ENCODE data around the gene MARCO. TPM values are rescaled to one million over a fixed set of nuclear protein-coding genes. Genes with fewer than 3 reads are reported as not detected.

Gene MARCO
- total and polyA plus RNA-seq, 3 donors from 2014 or later = 0.55 to 16.0 (median 0.74) TPM

DNA sequence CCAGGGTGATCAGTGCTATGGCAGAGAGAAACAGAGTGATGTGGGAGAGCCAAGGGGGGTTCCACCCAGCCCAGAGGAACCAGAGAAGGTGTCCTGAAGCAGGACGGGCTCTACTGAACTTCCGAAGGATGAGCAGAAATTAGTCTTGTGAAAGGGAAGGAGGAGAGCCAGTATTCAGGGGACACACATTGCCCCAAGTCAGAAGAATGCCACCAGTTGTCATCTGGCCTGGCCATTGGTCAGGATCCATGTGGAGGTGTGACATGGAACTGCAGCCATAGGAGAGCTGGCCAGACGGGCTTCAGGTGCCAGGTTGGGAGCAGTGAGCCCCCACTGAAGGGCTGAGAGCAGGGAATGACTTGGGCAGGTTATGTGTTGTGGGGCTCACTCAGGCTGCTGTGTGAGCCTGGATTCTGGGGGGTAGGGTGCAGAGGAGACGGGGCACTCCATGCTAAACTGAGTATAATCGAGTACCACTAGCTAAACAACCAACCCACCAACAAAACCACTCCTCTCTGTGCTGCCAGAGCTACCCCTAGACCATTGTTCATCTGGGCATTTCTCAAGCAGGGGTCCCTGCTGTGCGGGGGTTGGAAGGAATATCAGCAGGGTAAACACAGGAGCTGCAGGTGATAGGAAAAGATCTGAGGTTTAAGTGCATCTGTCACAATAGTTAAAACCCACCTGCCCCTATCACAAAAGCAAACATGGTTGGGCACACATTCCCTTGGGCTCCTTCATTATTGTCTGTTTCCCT, 25.3 kb downstream of the MARCO start:
- no peak for DNase-seq
- H3K27ac ChIP-seq = no peak overlapping the region
- 73 to 83% methylated on average over 6 of the region's 6 CpGs for WGBS, 2 donors
- H3K4me3 ChIP-seq = no peak overlapping the region
- no peaks in the 10 kb centered on the region for H3K9me3 ChIP-seq
- no peaks in the 10 kb centered on the region for H3K36me3 ChIP-seq (ENCODE audit: low read depth, missing control alignments)
- H3K27me3 ChIP-seq = no peaks in the 10 kb centered on the region
- no peaks in the 10 kb centered on the region for H3K4me1 ChIP-seq
- intact Hi-C loops (cut with DNase I; ENCODE audit: low total_unique reads) = no loop called here
- TF ChIP-seq POLR2A (IDR thresholded peaks at IDR 0.05) = no peak
- TF ChIP-seq, protein P1, sequence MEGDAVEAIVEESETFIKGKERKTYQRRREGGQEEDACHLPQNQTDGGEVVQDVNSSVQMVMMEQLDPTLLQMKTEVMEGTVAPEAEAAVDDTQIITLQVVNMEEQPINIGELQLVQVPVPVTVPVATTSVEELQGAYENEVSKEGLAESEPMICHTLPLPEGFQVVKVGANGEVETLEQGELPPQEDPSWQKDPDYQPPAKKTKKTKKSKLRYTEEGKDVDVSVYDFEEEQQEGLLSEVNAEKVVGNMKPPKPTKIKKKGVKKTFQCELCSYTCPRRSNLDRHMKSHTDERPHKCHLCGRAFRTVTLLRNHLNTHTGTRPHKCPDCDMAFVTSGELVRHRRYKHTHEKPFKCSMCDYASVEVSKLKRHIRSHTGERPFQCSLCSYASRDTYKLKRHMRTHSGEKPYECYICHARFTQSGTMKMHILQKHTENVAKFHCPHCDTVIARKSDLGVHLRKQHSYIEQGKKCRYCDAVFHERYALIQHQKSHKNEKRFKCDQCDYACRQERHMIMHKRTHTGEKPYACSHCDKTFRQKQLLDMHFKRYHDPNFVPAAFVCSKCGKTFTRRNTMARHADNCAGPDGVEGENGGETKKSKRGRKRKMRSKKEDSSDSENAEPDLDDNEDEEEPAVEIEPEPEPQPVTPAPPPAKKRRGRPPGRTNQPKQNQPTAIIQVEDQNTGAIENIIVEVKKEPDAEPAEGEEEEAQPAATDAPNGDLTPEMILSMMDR (IDR thresholded peaks at IDR 0.05) = no peak

DNA sequence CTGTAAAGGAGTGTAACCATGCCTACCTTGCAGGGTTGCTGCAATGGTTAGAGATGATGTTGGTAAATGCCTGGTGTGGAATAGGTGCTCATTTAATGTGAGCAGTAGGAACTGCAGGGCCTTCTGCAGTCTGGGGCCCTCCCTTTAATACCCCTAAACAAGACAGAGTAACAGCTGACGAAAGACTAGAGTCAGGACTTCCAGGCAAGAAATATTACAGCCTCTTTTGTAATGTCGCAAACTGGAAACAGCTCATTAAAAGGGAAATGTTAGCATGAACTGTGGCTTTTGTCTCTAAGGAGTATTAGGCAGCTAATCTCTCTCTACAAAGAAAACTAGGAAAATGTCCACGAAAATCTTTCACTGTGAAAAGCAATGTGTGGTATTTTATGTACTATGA, 26.0 kb downstream of the MARCO start:
- DNase-seq = no peak
- TF ChIP-seq, protein P1 (IDR thresholded peaks at IDR 0.05) = no peak
- no peaks in the 10 kb centered on the region for H3K9me3 ChIP-seq
- no peak overlapping the region for H3K27ac ChIP-seq
- H3K36me3 ChIP-seq (ENCODE audit: low read depth, missing control alignments) = no peaks in the 10 kb centered on the region
- H3K4me3 ChIP-seq = no peak overlapping the region
- 68 to 72% methylated on average over 3 of the region's 3 CpGs for WGBS, 2 donors
- no peaks in the 10 kb centered on the region for H3K4me1 ChIP-seq
- no peaks in the 10 kb centered on the region for H3K27me3 ChIP-seq
- intact Hi-C loops (cut with DNase I; ENCODE audit: low total_unique reads) = no loop called here

DNA sequence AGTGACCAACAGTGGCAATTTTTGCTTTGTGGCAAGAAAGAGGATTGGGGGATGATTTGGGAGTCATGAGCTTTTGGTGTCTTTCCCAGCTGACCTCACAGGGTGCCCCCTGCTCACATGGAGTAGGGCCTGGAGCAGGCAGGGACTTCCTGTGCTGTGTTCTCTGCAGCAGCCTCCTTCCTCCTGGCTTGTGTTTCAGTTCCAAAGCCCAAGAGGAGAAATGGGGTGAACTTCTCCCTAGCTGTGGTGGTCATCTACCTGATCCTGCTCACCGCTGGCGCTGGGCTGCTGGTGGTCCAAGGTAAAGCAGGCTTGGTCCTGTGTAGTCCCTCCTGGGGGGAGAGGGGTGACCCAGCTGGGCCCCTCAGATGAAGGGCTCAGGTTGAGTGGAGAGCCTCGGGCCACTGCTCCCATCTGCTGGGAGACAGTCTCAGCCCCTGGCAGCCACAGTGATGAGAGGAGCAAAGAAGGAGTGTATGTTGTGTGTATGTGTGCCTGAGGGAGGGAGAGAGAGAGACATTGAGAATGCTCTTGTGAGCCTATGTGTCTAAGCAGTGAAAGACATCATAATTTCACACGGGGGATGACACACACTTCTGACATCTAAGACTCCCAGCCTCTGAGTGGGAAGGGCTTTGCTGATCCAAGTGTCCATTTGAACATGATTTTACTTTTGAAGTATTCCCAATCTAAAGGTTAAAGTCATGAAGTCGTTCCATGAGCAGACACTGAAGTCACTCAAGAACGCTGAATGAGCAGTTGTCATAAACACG, 27.2 kb downstream of the MARCO start:
- TF ChIP-seq, protein P1 (IDR thresholded peaks at IDR 0.05) = no peak
- TF ChIP-seq POLR2A (IDR thresholded peaks at IDR 0.05) = no peak
- Histone ChIP-seq H3K4me3 (no peak overlapping the region), H3K27ac (no peak overlapping the region), H3K36me3 (ENCODE audit: low read depth, missing control alignments) (no peaks in the 10 kb centered on the region), H3K4me1 (no peaks in the 10 kb centered on the region), H3K27me3 (no peaks in the 10 kb centered on the region), H3K9me3 (no peaks in the 10 kb centered on the region)
- intact Hi-C loops (cut with DNase I; ENCODE audit: low total_unique reads) = no loop called here
- no peak for DNase-seq
- WGBS, 2 donors = 74 to 85% methylated on average over 7 of the region's 7 CpGs

DNA sequence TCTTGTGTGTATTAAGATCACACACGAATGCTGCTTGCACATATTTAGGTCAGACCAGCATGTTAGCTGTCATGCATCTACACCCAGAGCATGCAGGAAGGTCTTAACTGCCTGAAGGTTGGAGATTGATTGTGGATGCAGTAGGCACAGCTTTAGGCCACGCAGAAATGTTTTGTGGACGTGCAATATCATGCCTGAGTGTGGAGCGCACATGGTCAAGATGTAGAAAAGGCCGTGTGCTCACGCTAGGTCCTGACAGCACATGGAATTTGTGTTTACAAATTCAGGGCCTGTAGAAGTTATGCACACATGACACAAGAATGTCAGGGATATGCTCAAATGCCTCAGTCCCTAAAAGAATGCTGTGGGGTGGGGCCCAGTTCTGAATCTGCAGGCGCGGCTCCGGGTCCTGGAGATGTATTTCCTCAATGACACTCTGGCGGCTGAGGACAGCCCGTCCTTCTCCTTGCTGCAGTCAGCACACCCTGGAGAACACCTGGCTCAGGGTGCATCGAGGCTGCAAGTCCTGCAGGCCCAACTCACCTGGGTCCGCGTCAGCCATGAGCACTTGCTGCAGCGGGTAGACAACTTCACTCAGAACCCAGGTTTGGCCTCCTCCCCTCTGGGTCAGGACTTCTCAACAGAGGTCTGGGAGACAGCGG, 27.9 kb downstream of the MARCO start:
- no peaks in the 10 kb centered on the region for H3K27me3 ChIP-seq
- TF ChIP-seq, protein P1 (IDR thresholded peaks at IDR 0.05) = no peak
- TF ChIP-seq POLR2A (IDR thresholded peaks at IDR 0.05) = no peak
- intact Hi-C loops (cut with DNase I; ENCODE audit: low total_unique reads) = no loop called here
- H3K4me1 ChIP-seq = no peaks in the 10 kb centered on the region
- DNase-seq = no peak
- no peak overlapping the region for H3K4me3 ChIP-seq
- WGBS, 2 donors = 84 to 93% methylated on average over 14 to 16 of the region's 16 CpGs
- no peaks in the 10 kb centered on the region for H3K36me3 ChIP-seq (ENCODE audit: low read depth, missing control alignments)
- H3K9me3 ChIP-seq = no peaks in the 10 kb centered on the region
- no peak overlapping the region for H3K27ac ChIP-seq
